ENCODE data around the gene PPP4R3B.

Gene PPP4R3B

DNA sequence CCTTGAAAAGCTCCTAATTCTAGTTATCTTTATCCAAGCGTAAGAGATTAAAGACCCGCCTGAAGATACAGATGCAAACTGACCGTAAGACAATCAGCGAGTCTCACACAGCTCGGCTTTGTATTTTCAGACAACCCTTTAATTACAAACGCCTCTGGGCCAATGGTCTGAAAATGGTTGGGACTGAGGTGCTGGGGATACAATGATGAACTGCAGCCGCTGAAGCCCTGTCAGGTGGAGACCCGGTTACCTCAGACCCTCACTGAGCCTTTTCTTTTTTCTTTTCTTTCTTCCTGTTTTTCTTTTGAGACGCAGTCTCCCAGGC is 98.6 kb downstream of the PPP4R3B start:
- DNase-seq (ENCODE audit: low read depth in 2 of 2), result no peak

DNA sequence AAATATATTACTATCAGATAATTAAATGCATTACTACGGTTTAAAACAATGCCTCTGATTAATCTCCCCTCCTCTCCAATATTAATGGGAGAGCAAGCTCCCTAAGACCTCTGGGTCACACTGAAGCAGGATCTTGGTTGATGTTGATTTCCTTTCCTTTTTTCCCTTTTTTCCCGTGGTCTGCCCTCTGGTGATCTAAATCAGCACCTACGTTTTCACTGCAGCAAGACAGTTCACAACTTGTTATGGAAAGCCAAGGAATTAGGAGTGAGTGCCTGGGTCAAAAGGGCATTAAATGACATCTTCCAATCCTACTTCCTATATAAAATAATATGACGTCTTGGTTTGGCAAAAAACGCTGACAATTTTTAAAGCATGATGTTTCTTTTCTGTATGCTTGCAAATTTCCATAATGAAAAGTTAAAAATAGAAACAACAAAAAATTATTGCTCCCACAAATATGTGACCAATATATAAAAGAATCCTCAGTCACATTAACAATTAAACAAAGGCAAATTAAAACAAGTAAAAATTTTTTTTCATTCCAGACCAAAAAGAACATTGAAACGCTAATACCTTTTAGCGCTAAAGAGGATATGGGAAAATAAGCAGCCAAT is 105.8 kb downstream of the PPP4R3B start:
- no peak for DNase-seq (ENCODE audit: low read depth in 2 of 2)

DNA sequence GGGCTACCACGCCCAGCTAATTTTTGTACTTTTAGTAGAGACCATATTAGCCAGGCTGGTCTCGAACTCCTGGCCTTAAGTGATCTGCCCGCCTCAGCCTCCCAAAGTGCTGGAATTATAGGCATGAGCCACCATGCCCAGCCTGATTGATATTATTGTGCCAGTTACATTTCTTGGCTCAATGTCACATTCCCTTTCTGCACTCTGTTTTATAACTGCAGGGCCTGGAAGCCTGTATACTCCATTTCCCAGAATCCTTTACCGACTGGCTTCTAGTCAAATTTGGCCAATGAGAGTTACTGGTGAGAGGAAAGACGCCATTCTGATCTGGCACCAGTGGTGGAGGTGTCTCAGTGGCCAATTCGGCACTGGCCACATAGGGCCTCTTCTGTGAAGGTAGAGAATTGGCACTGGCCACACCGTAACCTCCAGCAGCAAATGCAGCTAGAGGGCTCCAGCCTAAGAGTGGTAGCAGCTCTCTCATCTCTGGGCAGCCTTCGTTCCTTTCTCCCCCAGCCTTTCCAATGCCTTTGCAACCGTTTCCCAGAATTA is 114.8 kb downstream of the PPP4R3B start:
- no peak for DNase-seq (ENCODE audit: low read depth in 2 of 2)

DNA sequence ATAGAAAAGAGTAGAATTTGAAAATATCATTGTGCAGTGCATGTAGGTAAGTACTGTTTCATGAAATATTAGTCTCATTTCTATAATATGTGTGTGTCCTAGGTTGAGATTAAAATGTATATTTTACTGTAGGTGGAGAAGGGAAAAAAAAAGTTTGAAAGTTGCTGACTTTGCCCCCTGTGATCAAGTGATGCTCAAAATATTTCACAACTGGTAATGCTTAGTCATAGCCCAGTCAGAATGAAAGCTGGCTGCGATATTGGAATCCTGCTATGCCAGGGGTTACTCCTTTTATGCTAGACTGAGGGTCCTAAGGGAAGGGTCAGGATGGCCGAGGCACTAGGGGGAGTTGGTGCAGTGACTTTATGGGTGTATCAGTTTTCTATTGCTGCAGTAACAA is 117.4 kb downstream of the PPP4R3B start:
- peak in 1 of 2 experiments; percentile 13 for DNase-seq (ENCODE audit: low read depth in 2 of 2)

DNA sequence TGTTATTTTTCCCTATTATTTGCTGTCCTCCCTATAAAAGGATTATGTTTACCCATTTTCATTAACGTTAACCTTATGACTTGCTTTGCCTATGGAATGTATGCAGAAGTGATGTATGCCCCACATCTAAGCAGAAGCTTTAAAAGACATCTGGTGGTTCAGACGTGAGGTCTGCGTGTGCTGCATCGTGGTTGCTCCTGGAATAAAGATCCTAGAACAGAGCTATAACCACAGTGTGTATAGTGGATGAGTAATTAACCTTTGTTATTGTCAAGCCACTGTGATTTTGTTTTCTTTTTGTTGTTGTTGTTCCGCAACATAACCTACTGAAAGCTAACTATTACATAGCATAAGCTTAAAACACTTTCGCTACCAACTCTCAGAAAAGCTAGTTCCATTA is 118.8 kb downstream of the PPP4R3B start:
- DNase-seq (ENCODE audit: low read depth in 2 of 2), result no peak

Data from fibroblast of skin of left biceps (primary cell).